GM19455 (cell line): ENCODE results near the gene AGBL4.

Source experiments
- ATAC-seq: cut with Tn5 transposase; IDR thresholded peaks from one replicate; pipeline ENCODE4 v1.9.1; 2021; ENCODE audit not compliant: unreplicated experiment

AGBL4 gene

GRCh38 chr1:48693674-48694320, 1330.0 kb downstream of the AGBL4 start:
- ATAC-seq = no peak

- no peak for ATAC-seq
Measured at GRCh38 chr1:48693180-48693579, 1330.6 kb downstream of the AGBL4 start.

DNA sequence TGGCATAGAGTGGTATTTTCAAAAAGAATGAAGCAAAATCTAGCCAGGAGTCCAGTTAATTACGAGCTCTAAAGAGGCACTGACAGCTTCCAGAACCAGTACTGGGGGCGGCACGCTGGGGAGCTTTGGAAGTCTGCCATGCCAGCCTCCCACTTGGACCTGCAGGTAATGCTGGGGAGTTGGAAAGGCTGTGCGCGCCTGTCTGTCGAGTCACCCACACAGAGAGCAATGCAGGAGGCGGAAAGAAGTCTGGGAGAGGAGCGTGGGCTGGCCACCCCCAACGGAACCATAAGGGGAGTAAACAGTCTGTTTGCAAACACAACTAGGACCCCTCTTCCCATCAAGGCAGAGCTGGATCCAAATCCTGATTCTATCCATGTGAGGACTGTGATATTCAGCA, 1331.5 kb downstream of the AGBL4 start:
- ATAC-seq = no peak

- ATAC-seq = no peak
Measured at GRCh38 chr1:48691429-48692001, 1332.2 kb downstream of the AGBL4 start.

DNA sequence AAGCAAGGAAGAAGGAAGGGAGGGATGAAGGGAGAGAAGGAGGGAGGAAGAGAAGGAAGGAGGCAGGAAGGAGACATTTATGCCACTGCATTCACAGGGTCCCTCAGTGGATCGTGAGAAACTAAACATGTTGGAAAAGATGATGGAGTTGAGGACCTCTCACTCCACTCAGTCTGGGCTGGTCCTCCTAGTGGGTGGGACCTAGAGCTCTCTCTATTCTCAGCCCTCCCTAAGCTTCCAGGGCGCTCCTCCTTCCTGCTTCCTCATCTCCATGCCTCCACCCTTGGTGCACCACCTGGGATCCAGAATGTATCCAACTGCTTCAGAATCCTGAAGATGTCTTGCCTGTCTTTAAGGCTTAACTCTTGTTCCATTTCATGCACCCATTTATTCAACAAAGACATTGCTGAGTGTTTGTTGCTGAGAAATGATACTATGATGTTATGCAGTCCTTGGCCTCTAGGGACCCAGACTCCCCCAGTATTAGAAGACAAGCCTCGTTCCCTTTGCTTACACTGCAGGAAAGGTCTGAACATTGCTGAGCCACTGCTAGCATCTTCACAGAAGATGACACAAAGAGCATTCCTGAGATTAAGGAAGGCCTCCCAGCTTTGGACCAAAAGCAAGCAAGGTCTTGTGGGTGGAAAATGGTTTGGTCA, 1335.5 kb downstream of the AGBL4 start:
- peak; percentile 53 for ATAC-seq

- no peak for ATAC-seq
Measured at GRCh38 chr1:48687282-48688045, 1336.3 kb downstream of the AGBL4 start.

DNA sequence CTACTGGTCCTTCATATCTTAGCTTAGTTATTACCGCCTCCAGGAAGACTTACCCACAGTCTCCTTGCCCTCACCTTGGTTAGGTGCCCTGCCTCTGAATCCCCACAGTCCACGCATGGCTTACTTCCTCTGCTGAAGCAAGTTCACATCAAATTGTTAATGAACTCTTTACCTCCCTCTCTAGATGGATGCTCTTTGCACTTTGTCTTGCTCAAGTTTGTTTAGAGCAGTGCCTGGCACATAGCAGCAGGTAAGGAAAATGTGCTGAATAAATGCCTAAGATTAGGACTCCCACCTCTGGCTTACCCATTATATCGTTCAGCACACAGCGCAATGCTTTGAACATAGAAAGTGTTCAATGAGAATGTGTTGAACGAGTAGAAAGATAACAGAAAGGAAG, 1337.6 kb downstream of the AGBL4 start:
- ATAC-seq = no peak

DNA sequence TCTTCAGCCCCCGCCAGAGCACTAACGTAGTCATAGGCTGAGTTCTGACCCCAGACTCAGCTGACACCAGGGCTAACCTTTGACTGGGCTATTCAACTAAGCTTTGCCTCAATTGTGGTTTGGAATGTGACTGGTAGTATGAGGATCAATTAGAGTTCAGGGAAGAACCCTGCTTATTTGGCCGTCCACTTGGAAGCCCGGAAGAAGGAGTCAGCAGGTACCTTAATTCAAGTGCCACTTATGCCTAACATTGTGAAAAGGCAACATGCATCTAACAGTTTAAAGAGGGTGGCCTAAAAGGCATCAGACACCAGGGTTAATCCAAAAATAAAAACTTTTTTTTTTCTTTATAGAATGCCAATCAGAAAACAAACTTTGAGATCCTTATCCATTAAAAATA, 1339.4 kb downstream of the AGBL4 start:
- no peak for ATAC-seq

- no peak for ATAC-seq
Measured at GRCh38 chr1:48683839-48684238, 1339.9 kb downstream of the AGBL4 start.

DNA sequence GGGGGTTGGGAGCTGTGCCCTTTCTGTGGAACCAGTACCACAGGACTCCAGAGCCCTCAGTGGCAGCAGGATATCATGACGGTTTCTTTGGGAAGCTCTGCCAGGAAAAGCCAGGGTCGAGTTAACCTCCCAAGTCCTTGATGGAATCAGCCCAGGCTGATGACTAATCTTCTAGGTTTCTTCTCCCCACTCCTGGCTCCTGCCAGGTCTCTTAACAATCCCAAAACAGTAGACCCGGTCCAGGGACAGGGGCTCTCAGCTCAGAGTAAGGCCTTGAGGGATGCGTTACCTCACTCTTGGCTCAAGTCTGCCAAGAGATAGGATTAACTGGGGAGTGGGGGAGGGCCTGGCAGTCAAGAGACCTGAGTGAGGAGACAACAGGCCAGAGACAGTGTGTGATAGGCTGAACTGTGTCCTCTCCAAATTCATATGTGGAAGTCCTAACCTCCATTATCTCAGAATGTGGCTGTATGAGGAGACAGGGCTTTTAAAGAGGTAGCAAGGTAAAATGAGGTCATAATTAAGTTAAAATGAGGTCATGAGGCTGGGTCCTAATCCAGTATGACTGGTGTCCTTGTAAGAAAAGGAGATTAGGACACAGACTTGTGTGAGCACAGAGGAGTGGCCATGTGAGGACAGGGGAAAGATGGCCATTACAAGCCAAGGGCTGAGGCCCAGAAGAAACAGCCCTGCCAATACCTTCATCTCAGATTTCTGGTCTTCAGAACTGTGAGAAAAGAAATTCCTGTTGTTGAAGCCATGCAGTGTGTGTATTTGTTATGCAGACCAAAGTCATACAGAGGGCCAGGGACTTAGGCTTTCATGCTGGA, 1342.1 kb downstream of the AGBL4 start:
- no peak for ATAC-seq

DNA sequence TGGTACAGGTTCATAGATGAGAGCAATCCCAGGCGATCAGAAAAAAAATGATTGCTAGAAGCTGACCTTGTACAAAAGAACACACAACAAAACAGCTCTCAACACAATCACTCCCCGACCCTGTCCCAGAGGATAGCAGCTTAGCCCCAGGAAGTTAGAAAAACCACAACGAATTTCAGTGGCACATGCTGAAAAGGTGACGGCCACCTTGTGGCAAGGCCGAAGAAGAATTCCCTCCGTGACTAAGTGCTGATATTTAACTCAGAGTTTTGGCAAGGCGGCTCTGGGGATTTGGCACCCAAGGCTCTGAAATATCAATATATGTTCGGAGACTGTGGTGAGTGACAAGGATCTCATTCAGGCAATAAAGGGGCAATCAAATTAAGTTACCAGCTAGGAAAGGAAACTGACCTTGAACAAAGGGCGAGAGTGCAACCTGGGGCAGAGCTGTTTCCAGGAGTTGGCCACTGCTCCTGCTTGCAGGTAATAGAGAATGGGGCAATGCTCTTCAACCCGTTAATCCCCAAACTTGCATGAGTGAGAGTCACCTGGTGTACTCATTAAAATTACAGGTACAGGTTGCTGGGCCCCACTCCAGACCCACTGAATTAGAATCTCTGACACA, 1343.2 kb downstream of the AGBL4 start:
- ATAC-seq = no peak

GRCh38 chr1:48679859-48680258, 1343.9 kb downstream of the AGBL4 start:
- no peak for ATAC-seq

DNA sequence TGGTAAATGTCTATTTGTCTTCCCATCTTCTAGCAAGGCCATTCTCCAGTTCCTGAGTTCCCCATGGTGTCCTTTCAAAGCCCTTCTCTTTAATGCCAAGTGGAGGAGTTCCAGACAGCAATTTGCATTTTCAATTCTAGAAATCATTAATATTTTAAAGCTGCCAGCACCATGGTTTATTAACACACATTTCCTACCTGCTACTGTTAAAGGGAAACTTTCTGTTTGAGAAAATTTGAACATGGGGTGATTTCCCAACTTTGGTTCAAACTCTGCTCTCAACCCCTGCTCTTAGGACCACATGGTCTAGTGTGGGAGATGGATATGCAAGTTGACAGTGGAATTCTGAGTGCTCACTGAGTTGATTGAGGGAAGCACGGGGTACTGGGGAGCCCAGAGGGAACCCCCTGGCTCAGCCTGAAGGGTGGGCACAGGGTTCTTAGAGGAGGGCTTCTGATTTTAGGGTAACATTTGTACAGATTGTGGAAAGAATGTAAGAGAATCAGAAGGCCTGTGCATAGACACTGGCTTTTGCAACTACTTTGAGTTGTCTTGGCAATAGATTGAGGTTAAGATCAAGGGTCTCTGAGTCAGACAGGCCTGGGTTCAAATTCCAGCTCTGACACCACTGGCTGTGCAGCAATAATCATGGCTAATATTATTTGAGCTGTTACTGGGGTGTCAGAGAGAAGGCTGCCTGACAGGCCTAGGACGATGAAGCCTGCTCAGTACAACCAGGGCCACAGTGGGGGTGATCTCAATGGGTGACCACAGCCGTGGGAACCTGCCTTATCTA, 1344.8 kb downstream of the AGBL4 start:
- ATAC-seq = no peak

DNA sequence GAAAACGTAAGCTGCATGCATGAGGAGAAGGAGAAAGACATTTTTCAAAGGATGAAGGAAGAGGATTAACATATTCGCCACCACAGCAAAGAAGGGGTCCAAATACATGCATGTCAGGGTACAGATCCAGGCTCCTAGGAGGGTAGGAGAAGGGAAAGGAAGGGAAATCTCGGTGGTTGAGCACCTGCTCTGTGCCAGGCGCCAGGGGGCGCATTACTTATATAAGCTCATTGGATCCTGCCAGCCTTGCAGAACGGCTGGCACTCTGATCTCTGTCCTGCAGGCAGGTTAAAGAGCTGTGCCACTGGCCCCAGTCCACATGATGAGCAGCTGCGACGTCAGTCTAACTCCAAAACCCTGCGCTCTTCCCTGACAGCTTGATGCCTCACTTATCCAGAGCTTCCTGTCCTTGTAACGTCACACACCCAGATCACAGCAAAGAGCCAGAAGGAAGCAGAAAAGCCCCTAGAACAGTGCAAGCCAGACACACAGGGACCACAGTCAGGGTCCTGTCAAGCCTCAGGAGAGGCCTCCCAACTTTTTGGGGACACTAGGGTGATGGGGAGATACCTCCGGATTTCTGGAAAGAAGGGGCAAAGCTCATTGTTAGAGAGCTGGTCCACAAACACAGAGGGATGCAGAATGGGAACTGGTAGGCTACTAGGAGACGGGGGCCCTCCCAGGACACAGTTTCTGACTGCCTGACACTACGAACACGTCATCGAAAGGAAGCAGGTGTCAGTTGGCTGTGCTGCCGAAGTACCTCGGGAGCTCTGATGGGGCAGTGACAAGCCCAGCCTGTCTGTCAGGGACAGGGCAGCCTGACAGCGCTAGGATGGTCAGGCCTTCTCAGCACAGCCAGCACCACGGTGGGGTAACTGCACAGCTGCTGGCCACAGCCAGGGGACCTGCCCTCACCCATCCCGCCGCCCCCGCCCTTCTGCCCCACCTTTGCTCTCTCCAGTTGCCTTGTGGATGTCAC, 1346.2 kb downstream of the AGBL4 start:
- peak; percentile 61 for ATAC-seq

DNA sequence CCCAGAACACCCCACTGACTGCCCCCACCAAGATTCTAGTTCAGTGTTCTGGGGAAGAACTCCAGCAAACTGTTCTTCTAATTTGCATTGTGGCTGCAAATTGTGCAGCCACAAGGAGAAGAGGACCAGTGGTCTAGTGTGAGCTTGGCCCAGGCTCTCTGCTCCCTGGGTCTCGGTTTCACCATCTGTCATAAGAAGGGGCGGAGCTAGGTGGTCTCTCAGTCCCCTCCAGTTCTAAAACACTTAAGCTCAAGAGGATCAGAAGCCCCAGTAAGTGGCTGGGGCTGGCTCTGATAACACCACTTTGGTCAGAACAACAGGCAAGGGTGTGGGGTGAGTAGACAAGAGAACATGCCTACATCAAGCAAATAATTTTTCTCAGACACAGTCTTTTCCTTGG, 1346.9 kb downstream of the AGBL4 start:
- no peak for ATAC-seq

DNA sequence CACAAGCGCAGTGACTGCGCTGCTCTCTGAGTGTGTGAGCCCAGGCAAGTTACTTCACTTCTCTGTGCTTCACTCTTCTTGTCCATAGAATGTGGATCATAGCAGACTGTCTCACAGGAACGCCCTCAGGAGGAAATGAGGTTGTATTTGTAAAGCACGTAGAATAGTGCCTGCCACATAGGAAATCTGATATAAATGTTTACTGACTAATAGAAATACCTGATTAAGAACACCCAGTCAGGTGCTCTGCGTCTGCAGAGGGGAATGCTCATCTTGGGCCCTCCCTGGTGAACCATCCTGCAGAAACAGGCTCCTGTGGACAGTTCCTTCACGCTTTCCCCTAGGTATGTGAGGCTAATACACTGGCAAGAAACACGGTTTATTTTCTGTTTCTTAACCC, 1347.4 kb downstream of the AGBL4 start:
- ATAC-seq = no peak

GRCh38 chr1:48675251-48675650, 1348.5 kb downstream of the AGBL4 start:
- no peak for ATAC-seq

DNA sequence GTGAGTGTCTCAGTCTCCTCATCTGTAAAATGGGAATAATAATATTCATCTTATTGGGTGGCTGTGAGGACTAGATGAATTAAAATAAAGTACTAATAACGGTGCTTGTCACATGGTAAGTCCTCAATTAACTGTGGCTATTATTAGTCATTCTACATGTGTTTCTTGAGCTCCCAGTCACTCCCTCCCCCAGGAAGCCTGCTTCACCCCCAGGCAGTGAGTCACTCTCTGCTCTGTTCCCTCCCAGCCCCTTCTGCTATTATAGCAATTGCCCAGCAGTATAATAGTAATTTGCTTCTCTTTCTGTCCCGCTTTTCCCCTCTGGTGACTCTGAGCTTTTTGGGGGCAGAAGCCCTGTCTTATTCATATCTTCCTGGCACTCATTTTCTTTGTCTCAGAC, 1349.1 kb downstream of the AGBL4 start:
- ATAC-seq = no peak
